ENCODE results near the gene TPM4. TPM values are rescaled to one million over a fixed set of nuclear protein-coding genes. Genes with fewer than 3 reads are reported as not detected.
A peak's percentile ranks its signal among the peaks of the same experiment; 100 is the strongest.

Gene TPM4
- total RNA-seq, 2 experiments from 2014 or later: 240 to 254 TPM

- intact Hi-C loops (cut with micrococcal nuclease): no loop called here
- DNase-seq: no peak
- Mint-ChIP-seq H3K36me3 (ENCODE audit: low read depth) (peaks cover 43% of the 10 kb centered on the region), H3K27me3 (ENCODE audit: low read depth) (no peaks in the 10 kb centered on the region), H3K9me3 (no peaks in the 10 kb centered on the region), H3K4me1 (ENCODE audit: low read depth) (peaks cover 31% of the 10 kb centered on the region), H3K4me3 (no peak overlapping the region), H3K27ac (no peak overlapping the region)
- CTCF ChIA-PET: no interaction called here
Measured at GRCh38 chr19:16121967-16122366, 45.7 kb downstream of the TPM4 start.

GRCh38 chr19:16124953-16125352 is 48.7 kb downstream of the TPM4 start:
- H3K4me1 Mint-ChIP-seq (ENCODE audit: low read depth): peaks cover 1% of the 10 kb centered on the region
- no peak for DNase-seq
- H3K36me3 Mint-ChIP-seq (ENCODE audit: low read depth): peaks cover 43% of the 10 kb centered on the region
- H3K27me3 Mint-ChIP-seq (ENCODE audit: low read depth): no peaks in the 10 kb centered on the region
- CTCF ChIA-PET: no interaction called here
- intact Hi-C loops (cut with micrococcal nuclease): no loop called here
- no peaks in the 10 kb centered on the region for H3K9me3 Mint-ChIP-seq
- peak overlapping the region; percentile 46 for H3K27ac Mint-ChIP-seq
- H3K4me3 Mint-ChIP-seq: no peak overlapping the region

DNA sequence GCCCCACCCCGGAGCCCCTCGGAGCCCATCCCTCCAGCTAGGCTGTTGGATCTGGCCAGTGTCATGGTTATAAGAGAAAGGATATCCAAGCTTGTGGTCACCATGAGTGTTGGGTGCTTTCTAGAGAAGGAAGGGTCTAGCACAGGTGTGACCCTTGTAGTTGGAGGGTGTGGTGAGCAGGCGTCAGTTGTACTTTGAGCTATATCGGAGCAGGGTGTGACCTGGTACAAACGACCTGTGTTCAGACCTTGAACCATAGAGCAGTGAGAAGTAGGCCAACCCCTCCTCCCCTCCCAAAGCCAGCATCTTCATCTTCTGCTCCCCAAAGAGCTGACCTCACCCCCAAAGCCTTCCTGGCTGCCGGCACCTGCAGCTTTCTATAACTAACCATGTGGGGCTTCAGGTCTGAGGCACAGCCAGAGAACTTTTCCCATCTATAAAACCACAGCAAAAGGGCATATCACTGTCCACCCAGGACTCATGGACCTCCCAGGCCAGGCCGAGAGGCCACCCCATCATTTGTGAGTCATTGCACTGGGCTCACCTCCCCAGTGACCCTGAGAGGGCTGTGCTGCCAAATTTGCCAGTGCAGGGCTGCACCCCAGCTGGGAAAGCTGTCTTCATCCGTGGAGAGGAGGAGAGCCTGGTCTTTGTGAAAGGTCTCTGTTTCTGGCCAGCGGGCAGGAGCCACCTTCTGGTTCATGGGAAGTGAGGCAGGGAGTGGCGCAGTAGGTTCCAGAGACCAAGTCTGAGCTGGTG is 49.6 kb downstream of the TPM4 start:
- Mint-ChIP-seq H3K9me3 (no peaks in the 10 kb centered on the region), H3K27me3 (ENCODE audit: low read depth) (no peaks in the 10 kb centered on the region), H3K4me1 (ENCODE audit: low read depth) (no peaks in the 10 kb centered on the region), H3K36me3 (ENCODE audit: low read depth) (peaks cover 45% of the 10 kb centered on the region), H3K4me3 (no peak overlapping the region), H3K27ac (peak overlapping the region; percentile 50)
- intact Hi-C loops (cut with micrococcal nuclease): no loop called here
- no peak for DNase-seq
- CTCF ChIA-PET: no interaction called here

GRCh38 chr19:16127080-16127479 is 50.8 kb downstream of the TPM4 start:
- Mint-ChIP-seq H3K4me3 (no peak overlapping the region), H3K36me3 (ENCODE audit: low read depth) (peaks cover 49% of the 10 kb centered on the region), H3K27ac (no peak overlapping the region), H3K9me3 (peaks cover 3% of the 10 kb centered on the region), H3K4me1 (ENCODE audit: low read depth) (no peaks in the 10 kb centered on the region), H3K27me3 (ENCODE audit: low read depth) (no peaks in the 10 kb centered on the region)
- intact Hi-C loops (cut with micrococcal nuclease): no loop called here
- CTCF ChIA-PET: interaction anchor here (0.6 kb wide), 1 partner anchor 32 kb away, joined by 3 read pairs; no protein-coding TSS in a partner anchor
- DNase-seq: no peak

- Mint-ChIP-seq H3K4me3 (no peak overlapping the region), H3K36me3 (ENCODE audit: low read depth) (peaks cover 55% of the 10 kb centered on the region), H3K4me1 (ENCODE audit: low read depth) (no peaks in the 10 kb centered on the region), H3K27me3 (ENCODE audit: low read depth) (no peaks in the 10 kb centered on the region), H3K9me3 (peaks cover 3% of the 10 kb centered on the region), H3K27ac (no peak overlapping the region)
- CTCF ChIA-PET: no interaction called here
- DNase-seq: no peak
- intact Hi-C loops (cut with micrococcal nuclease): no loop called here
Measured at GRCh38 chr19:16127776-16128371, 51.6 kb downstream of the TPM4 start.

DNA sequence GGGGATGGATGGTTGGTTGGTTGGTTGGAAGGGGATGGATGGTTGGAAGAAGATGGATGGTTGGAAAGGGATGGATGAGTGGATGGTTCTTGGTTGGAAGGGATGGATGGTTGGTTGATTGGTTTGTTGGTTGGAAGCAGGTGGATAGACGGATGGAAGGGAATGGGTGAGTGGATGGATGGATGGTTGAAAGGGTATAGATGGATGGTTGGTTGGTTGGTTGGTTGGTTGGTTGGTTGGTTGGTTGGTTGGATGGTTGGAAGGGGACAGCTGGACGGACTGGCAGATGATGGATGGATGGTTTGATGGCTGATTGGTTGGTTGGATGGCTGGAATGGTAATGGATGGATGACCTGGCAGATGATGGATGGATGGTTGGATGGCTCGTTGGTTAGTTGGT is 55.4 kb downstream of the TPM4 start:
- CTCF ChIA-PET: no interaction called here

DNA sequence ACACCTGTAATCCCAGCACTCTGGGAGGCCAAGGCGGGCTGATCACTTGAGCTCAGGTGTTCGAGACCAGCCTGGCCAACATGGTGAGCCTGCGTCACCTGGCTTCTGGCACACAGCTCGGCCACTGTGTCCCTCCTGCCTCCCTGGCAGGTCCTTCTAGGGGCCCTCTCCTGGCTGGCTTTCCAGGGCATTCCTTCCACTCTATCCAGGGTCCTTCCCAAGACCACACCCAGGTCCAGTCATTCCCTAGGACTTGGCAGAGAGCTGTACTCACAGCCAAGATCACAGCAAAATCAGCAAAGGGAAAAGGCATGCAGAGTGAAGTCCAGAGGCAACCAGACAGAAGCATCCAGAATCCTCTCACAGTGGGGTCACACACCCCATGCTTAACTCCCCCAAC is 57.5 kb downstream of the TPM4 start:
- intact Hi-C loops (cut with micrococcal nuclease): no loop called here
- Mint-ChIP-seq H3K36me3 (ENCODE audit: low read depth) (peaks cover 46% of the 10 kb centered on the region), H3K4me3 (no peak overlapping the region), H3K27ac (no peak overlapping the region), H3K27me3 (ENCODE audit: low read depth) (no peaks in the 10 kb centered on the region), H3K9me3 (peaks cover 3% of the 10 kb centered on the region), H3K4me1 (ENCODE audit: low read depth) (no peaks in the 10 kb centered on the region)
- no peak for DNase-seq
- CTCF ChIA-PET: no interaction called here

More for the DNA sequence above, 55.4 kb downstream of the TPM4 start:
- Mint-ChIP-seq H3K4me1 (ENCODE audit: low read depth) (no peaks in the 10 kb centered on the region), H3K36me3 (ENCODE audit: low read depth) (peaks cover 53% of the 10 kb centered on the region), H3K27me3 (ENCODE audit: low read depth) (no peaks in the 10 kb centered on the region), H3K4me3 (no peak overlapping the region), H3K9me3 (peaks cover 3% of the 10 kb centered on the region), H3K27ac (no peak overlapping the region)
- DNase-seq: no peak
- intact Hi-C loops (cut with micrococcal nuclease): no loop called here

DNA sequence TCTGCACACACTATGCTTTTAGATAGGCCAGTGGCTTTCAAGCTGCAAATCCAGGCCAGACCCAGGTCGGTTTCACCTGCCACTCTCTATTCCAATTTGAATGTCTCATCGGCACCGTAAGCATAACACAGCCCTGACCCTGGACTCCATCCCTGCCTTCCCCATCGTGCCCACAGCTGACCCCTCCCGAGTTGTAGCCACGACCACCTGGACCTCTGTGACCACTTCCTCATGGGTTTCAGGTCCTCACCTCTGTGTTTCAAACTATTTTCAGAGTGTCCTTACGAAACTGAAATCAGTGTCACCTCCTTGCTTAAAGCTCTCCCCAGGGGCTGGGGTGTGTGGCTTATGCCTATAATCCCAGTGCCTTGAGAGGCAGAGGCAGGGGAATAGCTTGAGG is 58.2 kb downstream of the TPM4 start:
- H3K27ac Mint-ChIP-seq: no peak overlapping the region

DNA sequence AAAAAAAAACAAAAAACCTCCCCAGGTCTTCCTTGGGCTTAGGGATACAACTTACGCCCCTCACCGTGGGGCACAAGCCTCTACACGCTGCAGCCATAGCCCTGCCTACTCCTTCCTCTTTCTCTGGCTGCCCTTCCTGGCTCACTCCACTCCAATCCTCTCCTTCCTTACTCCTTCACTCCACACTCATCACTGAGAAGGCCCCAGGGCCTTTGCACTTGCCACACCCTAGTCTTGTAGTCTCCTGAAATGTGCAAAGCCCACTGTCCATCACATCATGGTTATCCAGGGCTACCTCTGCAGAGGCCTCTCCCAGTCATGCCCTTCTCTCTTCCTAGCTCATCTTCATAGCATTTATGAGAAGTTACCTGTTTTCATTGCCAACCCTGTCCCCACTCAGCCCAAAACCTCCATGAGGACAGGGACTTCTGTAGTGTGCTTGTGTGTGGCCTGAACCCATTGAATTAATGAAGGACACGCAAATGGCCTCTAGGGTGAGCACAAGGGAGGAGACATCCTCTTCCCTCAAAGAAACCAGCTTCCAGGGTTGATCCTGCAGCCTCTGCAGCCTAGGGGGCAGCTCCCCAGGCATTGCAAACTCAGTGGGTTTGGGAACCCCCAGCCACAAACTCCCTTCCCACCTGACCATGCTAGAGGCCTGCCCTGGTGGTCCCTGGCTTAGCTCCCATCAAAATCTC is 59.3 kb downstream of the TPM4 start:
- H3K36me3 Mint-ChIP-seq (ENCODE audit: low read depth): peaks cover 33% of the 10 kb centered on the region
- peaks cover 3% of the 10 kb centered on the region for H3K9me3 Mint-ChIP-seq
- CTCF ChIA-PET: interaction anchor here (0.6 kb wide), 2 partner anchors 41 to 47 kb away, joined by 4 read pairs; no protein-coding TSS in a partner anchor
- no peaks in the 10 kb centered on the region for H3K4me1 Mint-ChIP-seq (ENCODE audit: low read depth)
- intact Hi-C loops (cut with micrococcal nuclease): no loop called here
- DNase-seq: no peak
- H3K27me3 Mint-ChIP-seq (ENCODE audit: low read depth): no peaks in the 10 kb centered on the region
- no peak overlapping the region for H3K27ac Mint-ChIP-seq
- no peak overlapping the region for H3K4me3 Mint-ChIP-seq

More for the DNA sequence above, 58.2 kb downstream of the TPM4 start:
- Mint-ChIP-seq H3K4me3 (no peak overlapping the region), H3K36me3 (ENCODE audit: low read depth) (peaks cover 40% of the 10 kb centered on the region), H3K27me3 (ENCODE audit: low read depth) (no peaks in the 10 kb centered on the region), H3K9me3 (peaks cover 3% of the 10 kb centered on the region), H3K4me1 (ENCODE audit: low read depth) (no peaks in the 10 kb centered on the region)
- no peak for DNase-seq
- intact Hi-C loops (cut with micrococcal nuclease): no loop called here
- CTCF ChIA-PET: no interaction called here

- Mint-ChIP-seq H3K27ac (no peak overlapping the region), H3K9me3 (peaks cover 3% of the 10 kb centered on the region), H3K27me3 (ENCODE audit: low read depth) (no peaks in the 10 kb centered on the region), H3K4me3 (no peak overlapping the region), H3K4me1 (ENCODE audit: low read depth) (no peaks in the 10 kb centered on the region), H3K36me3 (ENCODE audit: low read depth) (peaks cover 27% of the 10 kb centered on the region)
- intact Hi-C loops (cut with micrococcal nuclease): no loop called here
- CTCF ChIA-PET: interaction anchor here (0.6 kb wide), 2 partner anchors 41 to 46 kb away, joined by 4 read pairs; no protein-coding TSS in a partner anchor
- no peak for DNase-seq
Measured at GRCh38 chr19:16136185-16136999, 60.1 kb downstream of the TPM4 start.

- no peak overlapping the region for H3K27ac Mint-ChIP-seq
- CTCF ChIA-PET: no interaction called here
Measured at GRCh38 chr19:16139752-16140151, 63.5 kb downstream of the TPM4 start.

GRCh38 chr19:16141043-16141442 is 64.7 kb downstream of the TPM4 start:
- Mint-ChIP-seq H3K27ac (no peak overlapping the region), H3K9me3 (no peaks in the 10 kb centered on the region), H3K4me1 (ENCODE audit: low read depth) (peaks cover 22% of the 10 kb centered on the region), H3K36me3 (ENCODE audit: low read depth) (peaks cover 9% of the 10 kb centered on the region), H3K27me3 (ENCODE audit: low read depth) (no peaks in the 10 kb centered on the region), H3K4me3 (no peak overlapping the region)
- no peak for DNase-seq
- CTCF ChIA-PET: no interaction called here
- intact Hi-C loops (cut with micrococcal nuclease): no loop called here

More at GRCh38 chr19:16139752-16140151, 63.5 kb downstream of the TPM4 start:
- H3K4me1 Mint-ChIP-seq (ENCODE audit: low read depth): peaks cover 12% of the 10 kb centered on the region
- H3K4me3 Mint-ChIP-seq: no peak overlapping the region
- no peaks in the 10 kb centered on the region for H3K27me3 Mint-ChIP-seq (ENCODE audit: low read depth)
- peaks cover 4% of the 10 kb centered on the region for H3K36me3 Mint-ChIP-seq (ENCODE audit: low read depth)
- intact Hi-C loops (cut with micrococcal nuclease): no loop called here
- no peaks in the 10 kb centered on the region for H3K9me3 Mint-ChIP-seq
- no peak for DNase-seq
